NCI-H2227 (cell line): ENCODE results near the gene IL33.

ENCODE experiments used
- DNase-seq: peaks from one replicate; lab custom pipeline; 2025; ENCODE audit not compliant: unreplicated experiment; lab: John Stamatoyannopoulos, UW

Gene IL33

DNA sequence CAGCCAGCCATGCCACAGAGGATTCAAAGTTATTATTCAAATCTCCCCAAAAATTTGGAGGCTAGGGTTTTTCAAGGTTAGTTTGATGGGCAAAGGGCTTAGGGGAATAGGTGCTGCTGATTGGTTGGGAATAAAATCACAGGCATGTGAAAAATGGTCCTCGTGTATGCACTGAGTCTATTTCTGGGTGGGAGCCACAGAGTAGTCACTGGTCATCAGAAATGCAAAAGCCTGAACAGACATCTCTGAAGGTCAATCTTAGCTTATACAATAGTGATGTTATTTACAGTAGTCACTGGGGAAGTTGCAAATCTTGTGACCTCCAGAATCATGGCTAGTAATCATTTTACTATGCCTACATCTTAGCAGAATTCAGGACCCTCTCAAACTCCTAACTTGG, 1.3 kb downstream of the IL33 start:
- DNase-seq, result no peak

DNA sequence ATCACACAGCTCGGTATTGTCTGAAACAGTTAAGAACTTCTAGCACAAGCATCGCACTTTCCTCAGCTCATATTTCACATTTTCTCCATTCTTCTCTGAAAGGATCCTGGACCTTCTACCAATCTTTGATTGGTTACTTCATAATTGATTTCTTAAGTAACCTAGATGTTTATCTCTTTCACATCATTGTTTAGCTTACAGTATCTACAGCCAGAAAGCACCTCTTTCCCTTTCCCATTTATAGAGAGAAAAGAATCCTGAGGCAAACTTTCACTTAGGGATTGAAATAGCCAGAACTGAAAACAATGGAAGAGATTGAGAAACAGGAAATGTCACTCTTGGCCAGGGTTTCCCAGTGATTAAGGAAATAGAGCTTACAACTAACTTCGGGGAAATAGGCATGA, 2.5 kb downstream of the IL33 start:
- DNase-seq, result no peak

DNA sequence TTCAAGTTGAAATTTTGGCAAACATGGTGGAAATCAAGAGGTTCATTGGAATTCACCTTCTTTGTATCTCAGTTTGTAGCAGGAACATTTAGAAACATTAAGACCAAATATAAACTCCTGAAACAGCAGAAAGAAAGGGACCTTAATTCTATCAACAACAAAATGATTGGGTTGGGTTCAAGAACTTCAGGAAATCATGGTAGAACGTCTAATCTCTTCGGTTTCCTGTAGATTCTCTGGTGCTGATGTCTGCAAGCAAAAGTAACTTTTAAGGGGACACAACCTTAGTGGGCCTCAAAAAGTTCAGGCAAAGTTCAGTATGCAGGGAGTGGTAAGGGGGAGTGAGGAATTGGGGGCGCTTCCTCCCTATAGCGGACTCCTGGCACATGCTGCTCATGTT, 3.4 kb downstream of the IL33 start:
- DNase-seq, result no peak

DNA sequence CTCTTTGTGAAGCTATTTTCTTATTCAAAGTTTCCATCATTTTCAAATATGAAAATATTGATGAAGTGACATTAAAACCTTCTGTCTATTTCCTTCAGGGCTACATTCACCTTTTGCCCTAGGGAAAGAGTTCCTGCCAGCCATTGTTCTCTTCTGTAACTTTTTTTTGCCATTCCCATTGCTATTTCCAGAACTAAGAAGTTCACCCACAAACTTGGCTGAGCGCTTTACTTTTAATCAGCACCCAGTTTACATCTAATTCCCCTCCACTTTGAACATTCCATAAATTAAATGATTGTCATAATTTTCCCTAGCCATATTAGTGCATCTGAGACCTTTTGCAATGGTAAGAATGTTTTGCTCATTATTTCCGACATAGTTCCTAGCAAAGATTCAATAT, 4.4 kb downstream of the IL33 start:
- DNase-seq, result no peak

DNA sequence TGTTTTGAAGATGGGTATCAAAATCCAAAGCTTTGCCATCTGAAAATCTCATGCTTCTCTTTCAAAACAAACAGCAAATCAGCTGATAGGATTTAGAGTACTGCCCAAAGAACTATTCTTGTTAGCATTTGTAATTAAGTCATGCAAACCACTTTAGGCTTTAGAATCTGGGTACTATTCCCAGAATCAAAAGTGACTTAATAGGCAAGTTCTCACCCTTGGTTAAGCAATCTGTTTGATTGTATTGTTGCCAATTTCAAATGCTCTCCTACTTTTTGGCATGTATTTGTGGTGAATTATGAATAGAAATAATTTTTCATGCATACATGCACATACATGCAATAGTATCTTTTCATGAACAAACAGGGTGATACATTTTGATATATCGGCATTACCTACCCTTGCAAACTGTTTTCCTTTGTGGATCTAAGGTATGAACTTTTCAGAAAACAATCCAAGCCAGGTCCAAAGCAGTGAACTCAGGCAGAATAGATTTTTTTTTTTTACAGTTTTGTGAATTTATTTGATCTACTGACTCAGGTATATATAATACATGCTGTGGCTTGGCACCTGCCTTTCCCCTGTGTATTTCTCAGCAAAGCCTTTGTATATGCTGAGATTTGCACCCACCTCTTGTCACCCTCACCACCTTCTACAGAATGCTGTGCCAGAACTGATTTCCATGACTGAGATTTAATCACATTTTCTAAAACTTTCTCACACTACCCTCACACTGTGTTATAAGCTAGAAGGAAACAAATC, 9.0 kb downstream of the IL33 start:
- no peak for DNase-seq

DNA sequence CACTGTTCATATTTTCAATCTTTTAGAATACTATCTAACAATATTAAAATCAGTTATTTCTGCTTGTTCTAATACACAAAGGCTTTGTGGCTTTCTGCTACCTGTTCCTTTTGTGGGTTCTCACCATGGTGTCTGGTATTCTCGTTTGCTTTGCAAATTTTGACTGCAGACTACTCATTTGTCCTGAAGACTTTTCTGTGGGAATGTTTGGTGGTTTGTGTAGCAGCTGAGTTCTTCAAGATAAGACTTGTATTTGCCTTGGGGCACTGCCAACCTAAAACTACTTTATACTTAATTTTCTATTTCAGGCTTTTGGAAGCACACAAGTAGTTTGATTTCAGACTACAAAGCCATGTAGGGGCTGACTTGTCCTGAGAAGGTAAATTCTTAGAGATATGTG, 11.1 kb downstream of the IL33 start:
- no peak for DNase-seq

DNA sequence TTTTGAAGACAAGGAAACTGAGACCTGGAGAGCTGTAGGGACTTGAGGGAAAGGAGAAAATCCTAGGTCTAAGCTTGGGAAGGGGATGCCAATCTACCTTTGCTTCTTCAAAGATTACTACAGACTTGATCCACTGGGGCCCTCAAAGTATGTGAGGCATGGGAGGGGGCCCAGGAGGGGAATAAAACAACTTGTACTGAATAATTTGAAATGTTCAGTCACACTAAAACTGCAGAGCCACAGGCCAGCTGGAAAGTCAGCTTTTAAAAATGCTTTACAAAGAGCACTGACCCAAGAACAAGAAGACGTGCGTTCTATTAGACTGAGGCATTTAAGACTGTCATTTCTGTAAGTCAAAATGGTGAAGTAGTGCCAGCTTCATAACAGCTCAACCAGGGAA, 13.6 kb downstream of the IL33 start:
- no peak for DNase-seq

DNA sequence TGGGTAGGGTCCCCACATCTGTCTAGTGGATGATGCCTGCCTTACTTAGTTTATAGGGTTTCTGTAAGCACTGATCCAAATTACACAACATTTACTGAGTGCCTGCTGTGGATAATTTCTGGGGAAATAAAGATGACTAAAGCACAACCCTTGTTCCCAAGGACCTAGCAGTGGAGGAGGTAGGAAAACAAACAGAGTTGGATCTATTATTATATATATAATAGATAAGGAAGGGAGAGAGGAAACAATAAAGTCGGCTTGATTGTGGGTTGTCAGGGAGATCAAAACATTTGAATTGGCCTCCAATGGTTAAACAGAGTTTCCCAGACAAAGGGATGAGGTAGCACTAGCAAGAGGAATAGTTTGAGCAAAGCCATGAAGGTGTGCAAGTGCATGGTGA, 14.0 kb downstream of the IL33 start:
- DNase-seq, result no peak

DNA sequence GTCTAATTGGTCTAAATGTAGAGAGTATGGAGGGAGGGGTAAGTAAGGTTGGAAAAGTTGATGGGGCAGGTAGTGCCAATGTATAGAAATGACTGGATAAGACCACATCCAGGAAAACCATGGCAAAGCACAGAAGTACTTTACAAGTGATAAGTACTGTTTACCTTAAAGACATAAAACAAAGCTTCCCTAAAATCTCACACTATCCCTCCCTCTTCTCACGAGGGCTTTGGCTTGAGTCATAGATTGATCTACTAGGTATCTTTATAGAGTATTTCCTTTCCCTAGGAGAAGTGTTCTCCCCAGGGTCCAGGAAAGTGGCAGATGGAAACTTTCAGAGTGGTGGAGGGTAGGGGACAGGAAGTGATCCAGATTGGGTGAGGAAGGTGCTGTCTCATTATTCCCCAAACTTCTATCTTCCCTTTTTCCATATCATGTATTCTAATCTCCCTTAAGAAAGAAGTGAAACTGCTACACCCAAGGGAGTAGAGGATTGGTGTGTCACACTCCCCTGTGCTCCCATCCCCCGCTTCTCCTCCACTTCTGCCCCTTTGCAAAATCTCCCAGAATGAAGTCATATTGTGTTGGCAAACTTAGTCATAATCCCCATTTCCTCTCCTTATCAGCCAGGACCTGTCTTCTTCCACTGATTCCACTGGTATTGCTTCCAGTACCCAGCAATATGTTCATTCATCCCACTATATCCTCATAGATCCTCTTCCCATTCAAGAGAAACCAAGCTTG, 14.6 kb downstream of the IL33 start:
- DNase-seq, result no peak

DNA sequence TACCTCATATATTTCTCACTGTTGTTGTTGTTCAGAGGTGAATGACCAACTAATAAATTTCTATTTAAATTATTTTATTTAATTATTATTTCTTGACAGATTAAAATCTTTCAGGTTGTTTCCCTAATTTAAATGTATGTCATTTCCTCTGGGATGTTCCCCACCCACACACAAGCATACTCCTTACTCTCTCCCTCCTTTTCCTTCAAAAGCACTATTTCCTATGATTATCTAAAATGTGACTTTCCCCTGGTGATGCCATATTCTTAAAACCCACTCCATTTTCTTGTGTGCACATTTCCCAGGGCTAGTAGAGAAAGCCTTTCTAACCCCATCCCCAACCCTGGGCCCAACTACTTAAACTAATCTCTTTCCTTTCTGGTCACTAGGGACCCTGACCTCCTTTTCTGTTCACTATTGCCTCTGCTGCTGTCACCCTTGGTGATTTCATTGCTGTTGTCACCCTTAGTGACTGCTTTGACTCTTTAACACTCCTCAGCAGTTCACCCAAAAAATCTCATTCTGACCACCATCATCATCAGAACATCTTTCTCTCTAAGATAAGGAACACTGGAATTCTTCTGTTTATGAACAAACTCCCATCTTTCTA, 16.8 kb downstream of the IL33 start:
- DNase-seq, result no peak

DNA sequence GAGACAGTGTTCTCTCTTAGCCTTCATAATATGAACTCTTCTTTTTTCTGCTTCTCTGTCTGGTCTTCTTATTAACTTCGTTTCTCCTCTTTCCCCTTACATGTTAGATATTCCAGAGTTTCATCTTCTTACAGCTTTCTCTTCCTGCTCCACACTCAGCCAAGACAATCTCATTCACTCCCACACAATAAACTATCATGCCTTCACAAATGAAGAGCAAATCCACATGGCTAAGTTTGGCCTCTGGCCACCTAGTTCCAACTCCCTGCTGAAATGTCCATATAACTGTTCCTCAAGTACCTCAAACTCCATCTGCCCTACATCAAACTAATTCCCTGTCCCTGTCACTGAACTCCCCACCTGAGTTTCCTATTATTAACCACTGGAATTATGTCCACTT, 18.4 kb downstream of the IL33 start:
- no peak for DNase-seq

DNA sequence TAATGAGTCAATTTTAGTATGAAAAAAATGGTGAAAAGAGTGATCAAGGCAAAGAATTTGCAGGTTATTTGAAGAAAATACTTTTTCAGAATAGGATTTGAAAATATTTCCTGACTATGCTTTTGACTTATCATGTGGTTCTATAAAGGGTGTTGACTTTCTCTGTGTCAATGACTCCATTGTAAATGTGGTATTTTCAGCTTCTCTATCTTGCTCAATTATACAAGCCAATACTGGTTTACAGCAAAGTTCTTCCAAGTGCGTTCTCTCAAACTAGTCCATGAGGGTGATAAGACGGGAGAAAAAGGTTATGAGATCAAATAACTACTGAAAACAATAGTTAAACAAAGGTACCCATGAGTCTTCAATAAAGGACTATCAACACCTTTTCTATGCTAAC, 21.7 kb downstream of the IL33 start:
- no peak for DNase-seq

DNA sequence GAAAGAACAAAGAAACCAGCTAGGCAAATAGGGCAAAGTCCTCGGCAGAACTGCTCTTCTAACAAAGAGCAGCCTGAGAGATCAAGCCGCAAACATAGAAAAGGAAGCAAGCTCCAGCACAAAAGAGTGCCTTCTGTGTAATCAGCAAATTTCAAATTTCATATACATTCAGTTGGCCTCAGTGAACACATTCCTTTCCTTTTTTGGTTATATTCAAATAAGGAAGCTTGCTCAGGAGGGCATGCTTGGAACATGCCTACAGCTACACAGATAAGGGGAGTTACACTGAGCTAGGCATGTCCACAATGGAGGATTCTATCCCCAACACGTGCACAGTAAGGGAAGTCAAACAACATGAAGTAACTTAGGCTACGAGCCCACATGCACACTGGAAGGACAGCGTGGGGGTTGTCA, 23.4 kb downstream of the IL33 start:
- no peak for DNase-seq

DNA sequence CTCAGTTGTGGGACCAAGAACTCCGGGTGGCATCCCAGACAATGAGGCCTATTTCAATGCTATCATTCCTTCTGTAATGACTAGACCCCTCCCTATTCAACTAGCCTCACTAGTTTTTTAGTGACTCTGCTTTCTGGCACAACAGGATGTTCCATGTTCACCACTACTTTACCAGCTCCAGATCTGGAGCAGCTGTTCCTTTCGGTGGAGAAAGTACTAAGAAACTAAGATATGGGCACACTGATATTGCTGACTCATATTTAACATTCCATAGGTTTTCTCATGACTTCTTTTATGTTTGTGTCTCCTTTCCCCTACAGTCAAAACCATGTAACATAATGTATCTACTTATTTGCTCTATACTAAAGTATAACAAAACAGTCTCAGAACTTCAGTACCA, 24.1 kb downstream of the IL33 start:
- DNase-seq, result no peak

DNA sequence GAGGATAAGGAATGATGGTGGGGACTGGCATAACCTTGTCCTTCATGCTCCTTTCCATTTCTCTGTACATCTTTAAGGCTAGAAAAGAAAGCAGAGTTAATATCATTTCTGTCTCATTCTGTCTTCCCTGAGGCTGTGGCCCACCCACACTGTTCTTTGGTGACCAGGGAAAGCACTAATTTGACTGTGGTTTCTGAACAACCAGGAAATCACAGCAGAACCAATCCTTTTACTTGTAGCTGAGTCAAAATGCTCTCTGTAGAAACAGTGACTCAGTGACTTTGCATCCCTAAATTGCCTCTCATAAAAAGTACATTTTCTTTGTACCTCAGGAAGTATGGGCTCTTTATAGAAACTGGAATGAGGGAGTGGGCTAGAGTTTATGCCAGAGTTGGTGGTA, 28.1 kb downstream of the IL33 start:
- no peak for DNase-seq

DNA sequence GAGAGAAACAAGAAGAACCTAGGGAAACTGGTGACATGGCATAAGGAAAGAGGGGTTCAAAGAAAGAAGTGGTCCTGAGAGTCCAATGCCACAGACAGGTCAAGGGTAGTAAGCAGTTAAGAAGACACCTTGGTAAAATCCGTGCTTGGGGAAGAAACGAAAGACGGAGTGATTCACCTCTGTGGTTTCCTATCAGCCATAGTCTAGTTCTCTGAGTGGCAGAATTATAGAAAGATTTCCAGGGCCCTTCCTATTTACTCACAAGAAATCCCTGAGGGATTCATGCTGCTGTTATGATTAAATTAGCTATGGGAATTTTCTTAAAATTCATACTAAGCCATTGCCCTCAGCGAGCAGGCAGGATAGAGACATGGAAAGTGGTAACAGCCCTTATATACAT, 31.7 kb downstream of the IL33 start:
- DNase-seq, result no peak

DNA sequence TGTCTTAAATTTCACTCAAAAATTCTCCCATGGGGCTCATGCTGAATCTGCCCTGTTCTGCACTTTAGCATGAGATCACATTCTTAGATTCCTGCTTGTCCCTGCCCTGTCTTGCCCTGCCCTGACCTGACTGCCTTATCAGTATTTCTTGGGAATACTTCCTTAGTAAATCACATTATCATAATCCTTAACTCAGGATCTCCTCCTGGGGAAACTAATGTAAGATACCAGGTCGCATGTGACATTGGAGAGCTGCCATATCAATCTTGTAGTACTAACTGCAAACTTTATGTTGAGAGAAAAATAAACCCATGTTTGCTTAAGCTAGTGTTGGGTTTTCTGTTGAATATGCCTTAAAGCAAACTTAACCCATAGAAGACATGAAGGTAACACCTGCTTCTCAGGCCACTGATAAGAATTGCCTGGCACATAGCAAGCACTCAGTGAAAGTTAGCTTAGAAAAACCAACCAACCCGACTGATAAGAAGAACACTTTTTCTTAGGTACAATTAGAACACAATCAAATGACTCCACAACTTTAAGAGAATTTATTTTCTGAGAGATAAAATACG, 53.3 kb downstream of the IL33 start:
- DNase-seq, result no peak

DNA sequence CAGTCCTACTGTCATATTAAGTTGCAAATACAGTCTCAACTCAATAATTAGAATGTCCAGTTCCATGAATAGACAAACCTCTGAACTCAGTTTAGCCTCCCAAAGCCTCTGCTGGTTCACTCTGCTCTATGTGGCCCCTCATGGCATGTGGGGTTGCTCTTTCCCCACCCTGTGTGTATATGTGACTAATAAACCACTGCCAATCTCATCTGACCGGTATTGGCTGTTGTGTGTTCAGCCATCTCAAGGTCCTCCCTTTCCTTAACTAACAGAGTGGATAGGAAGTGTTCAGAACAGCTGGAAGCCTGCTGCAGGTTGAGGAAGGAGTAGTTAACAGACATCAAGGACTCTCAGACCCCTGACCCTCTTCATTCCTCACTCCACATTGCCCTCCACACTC, 55.3 kb downstream of the IL33 start:
- DNase-seq, result no peak

DNA sequence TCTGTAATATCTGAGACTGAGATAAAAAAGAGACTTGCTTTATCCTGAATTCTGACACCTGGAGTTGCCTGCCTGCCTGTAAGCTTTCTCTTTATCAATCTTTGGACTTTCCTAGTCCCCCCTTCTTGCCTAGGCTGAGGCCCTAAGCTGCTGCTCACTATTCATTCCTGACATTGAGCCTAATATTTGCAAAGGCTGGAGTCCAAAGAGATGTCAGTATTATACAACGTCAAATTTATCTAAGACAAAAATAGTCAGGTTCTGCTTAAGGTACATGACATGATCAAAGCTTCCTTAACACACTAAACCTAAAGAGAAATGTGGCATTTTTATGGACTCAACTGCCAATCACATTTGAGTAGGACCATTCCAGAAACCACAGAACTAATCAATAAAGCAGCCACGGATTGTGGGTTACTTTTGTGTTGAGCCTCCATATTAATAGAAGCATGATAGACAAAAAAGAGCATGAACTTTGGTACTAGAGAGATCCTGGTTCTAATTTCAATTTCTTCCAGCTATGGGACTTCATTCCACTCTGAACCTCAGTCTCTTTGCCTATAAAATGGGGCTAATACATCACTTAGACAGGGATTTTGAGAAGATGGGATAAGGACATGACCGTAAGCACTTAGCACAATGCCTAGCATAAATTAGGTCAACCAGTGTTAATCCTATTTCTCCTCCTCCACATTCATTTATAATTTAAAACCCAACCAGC, 56.1 kb downstream of the IL33 start:
- no peak for DNase-seq

DNA sequence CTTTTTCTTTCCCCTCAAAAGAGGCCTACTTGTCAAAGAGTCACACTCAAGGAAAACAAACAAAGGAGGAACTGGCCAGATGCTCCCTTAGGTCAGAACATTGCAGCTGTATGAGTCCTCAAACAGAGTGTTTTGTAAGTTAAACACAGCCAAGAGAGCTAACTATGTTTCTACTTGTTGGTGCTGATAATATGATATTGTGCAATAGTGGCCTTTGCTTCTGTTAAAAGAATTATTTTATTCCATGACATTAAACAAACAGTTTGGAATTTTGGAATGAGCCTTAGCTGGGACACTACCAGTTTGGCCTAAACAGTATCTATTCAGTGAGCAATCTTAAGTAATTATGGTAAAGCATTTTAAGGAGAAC, 56.6 kb downstream of the IL33 start:
- no peak for DNase-seq

DNA sequence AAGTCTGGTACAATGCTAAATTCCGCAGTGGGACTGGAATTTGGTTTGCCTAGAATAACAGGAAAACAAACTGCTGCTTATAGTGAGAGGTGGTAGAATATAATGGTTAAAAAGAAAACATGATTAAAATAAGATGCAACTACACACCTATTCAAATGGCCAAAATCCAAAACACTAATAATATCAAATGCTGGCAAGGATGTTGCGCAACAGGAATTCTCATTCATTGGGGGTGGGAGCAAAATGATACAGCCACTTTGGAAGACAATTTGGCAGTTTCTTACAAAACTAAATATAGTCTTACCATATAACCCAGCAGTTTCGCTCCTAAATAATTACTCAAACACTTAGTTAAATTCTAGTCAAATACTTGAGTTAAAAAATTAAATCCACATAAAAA, 61.8 kb downstream of the IL33 start:
- DNase-seq, result no peak
